Measurements from ENCODE around the gene EPB41. TPM values are rescaled to one million over a fixed set of nuclear protein-coding genes. Genes with fewer than 3 reads are reported as not detected.
"Not testable (repeated sequence)": the region's sequence is repeated elsewhere in the genome, so short reads cannot be mapped to it uniquely, and the experiment has no call there.

The EPB41 gene
- total RNA-seq, 6 donors from 2014 or later = 43.5 to 109 (median 51.9) TPM

- no peaks in the 10 kb centered on the region for H3K4me1 ChIP-seq
- 70 to 80% methylated on average over 3 of the region's 3 CpGs for WGBS, 2 donors
Observed at GRCh38 chr1:29083317-29084195, 169.2 kb downstream of the EPB41 start.

GRCh38 chr1:29084196-29084521 lies 169.8 kb downstream of the EPB41 start:
- no peak for ATAC-seq (ENCODE audit: low FRiP score in 2 of 2)
- Histone ChIP-seq H3K27ac (no peak overlapping the region), H3K4me3 (no peak overlapping the region)

More at GRCh38 chr1:29083317-29084195, 169.2 kb downstream of the EPB41 start:
- TF ChIP-seq CTCF (IDR thresholded peaks at IDR 0.05) (no peak), POLR2A (IDR thresholded peaks at IDR 0.05) (no peak), EP300 (IDR thresholded peaks at IDR 0.05) (no peak), POLR2AphosphoS5 (IDR thresholded peaks at IDR 0.05) (no peak)
- no peaks in the 10 kb centered on the region for H3K27me3 ChIP-seq
- ATAC-seq (ENCODE audit: low FRiP score in 2 of 2) (no peak), DNase-seq (no peak)
- no peak overlapping the region for H3K4me3 ChIP-seq
- no peak overlapping the region for H3K27ac ChIP-seq
- H3K9me3 ChIP-seq = no peaks in the 10 kb centered on the region
- peaks cover 0 to under 1% (median 0%) of the 10 kb centered on the region in 4 donors for H3K36me3 ChIP-seq

GRCh38 chr1:29090937-29091618 lies 176.7 kb downstream of the EPB41 start:
- ATAC-seq (ENCODE audit: low FRiP score in 2 of 2) (no peak), DNase-seq (no peak)
- Histone ChIP-seq H3K9me3 (no peaks in the 10 kb centered on the region), H3K4me3 (no peak overlapping the region), H3K27me3 (no peaks in the 10 kb centered on the region), H3K27ac (no peak overlapping the region), H3K4me1 (no peaks in the 10 kb centered on the region), H3K36me3 (peaks cover 0 to 4% (median 1%) of the 10 kb centered on the region in 4 donors)
- TF ChIP-seq EP300 (IDR thresholded peaks at IDR 0.05) = no peak
- TF ChIP-seq POLR2AphosphoS5 (IDR thresholded peaks at IDR 0.05) = no peak
- no peak for TF ChIP-seq CTCF (IDR thresholded peaks at IDR 0.05)
- TF ChIP-seq POLR2A (IDR thresholded peaks at IDR 0.05) = no peak

More at GRCh38 chr1:29084196-29084521, 169.8 kb downstream of the EPB41 start:
- WGBS, 2 donors = 85% methylated on average over 2 of the region's 2 CpGs
- Histone ChIP-seq H3K27me3 (no peaks in the 10 kb centered on the region), H3K9me3 (no peaks in the 10 kb centered on the region), H3K36me3 (peaks cover 0 to 3% (median 0%) of the 10 kb centered on the region in 4 donors), H3K4me1 (no peaks in the 10 kb centered on the region)
- TF ChIP-seq EP300 (IDR thresholded peaks at IDR 0.05) = no peak
- TF ChIP-seq POLR2AphosphoS5 (IDR thresholded peaks at IDR 0.05) = no peak
- no peak for TF ChIP-seq CTCF (IDR thresholded peaks at IDR 0.05)
- TF ChIP-seq POLR2A (IDR thresholded peaks at IDR 0.05) = no peak
- no peak for DNase-seq

- not testable (repeated sequence) for DNase-seq; H3K27me3 ChIP-seq; ATAC-seq (ENCODE audit: low FRiP score in 2 of 2); H3K9me3 ChIP-seq; H3K4me3 ChIP-seq; H3K27ac ChIP-seq; H3K36me3 ChIP-seq; H3K4me1 ChIP-seq
- 96 to 98% methylated on average over 5 of the region's 5 CpGs for WGBS, 2 donors
Observed at GRCh38 chr1:29092704-29093103, 178.3 kb downstream of the EPB41 start.

- H3K4me3 ChIP-seq = no peak overlapping the region
- no peak overlapping the region for H3K27ac ChIP-seq
- WGBS, 2 donors = 87 to 93% methylated on average over 3 of the region's 3 CpGs
- peaks cover 0 to 19% (median 11%) of the 10 kb centered on the region in 4 donors for H3K36me3 ChIP-seq
- no peaks in the 10 kb centered on the region for H3K4me1 ChIP-seq
- no peaks in the 10 kb centered on the region for H3K27me3 ChIP-seq
- no peak for DNase-seq
- ATAC-seq (ENCODE audit: low FRiP score in 2 of 2) = no peak
- no peaks in the 10 kb centered on the region for H3K9me3 ChIP-seq
- TF ChIP-seq POLR2A (IDR thresholded peaks at IDR 0.05) = no peak
- TF ChIP-seq CTCF (IDR thresholded peaks at IDR 0.05) = no peak
- no peak for TF ChIP-seq EP300 (IDR thresholded peaks at IDR 0.05)
- TF ChIP-seq POLR2AphosphoS5 (IDR thresholded peaks at IDR 0.05) = no peak
Observed at GRCh38 chr1:29094433-29094832, 180.1 kb downstream of the EPB41 start.
